Endothelial cell of umbilical vein (primary cell): ENCODE measurements around the gene TRIM39. TPM values are rescaled to one million over a fixed set of nuclear protein-coding genes. Genes with fewer than 3 reads are reported as not detected.

ENCODE experiments used
- BruUV-seq: library from RNA; stranded (reverse); fragments of 400-500 nt; replicated peaks from 2 replicates; lab custom pipeline; 2021; lab: Mats Ljungman, UMichigan
- CTCF ChIA-PET: fragments of 300-600, 350-600 bp; sonication (Branson Sonifier 250); formaldehyde crosslinking; loops from one replicate; lab custom pipeline; 2021; ENCODE audit warnings: antibody characterized with exemption, inconsistent platforms; lab: Charles Lee
- POLR2A ChIA-PET: fragments of 300-600, 350-600 bp; sonication (Branson Sonifier 250); formaldehyde crosslinking; loops from one replicate; lab custom pipeline; 2021; ENCODE audit warnings: antibody characterized with exemption, inconsistent platforms; lab: Charles Lee
- DNase-seq: peaks from one replicate; pipeline ENCODE4 v3.0.0-alpha.2; 2011; ENCODE audit warnings: low read depth, low spot score
- FAIRE-seq: peaks from 2 replicates; lab custom pipeline; 2011; peaks lifted over from hg19 to GRCh38; lab: Jason Lieb, UNC
- H2AFZ ChIP-seq: 2 replicates; pipeline ENCODE4 v1.6.0; 2012; ENCODE audit warnings: low read depth, low read length, control low read depth, inconsistent platforms
- H3K27ac ChIP-seq: 2 replicates; pipeline ENCODE4 v1.5.1; 2011; ENCODE audit warnings: low read depth, mild to moderate bottlenecking, control low read depth, low read length, moderate library complexity; ENCODE audit not compliant: insufficient read depth
- H3K27me3 ChIP-seq, 2 experiments: 2 replicates each; pipeline versions ENCODE4 v1.6.0 to v1.6.1; 2011; ENCODE audit warnings: low read length in 2 of 2, mixed read lengths in 1 of 2; ENCODE audit not compliant: control insufficient read depth in 2 of 2, insufficient read depth in 2 of 2
- H3K36me3 ChIP-seq, 2 experiments: 2 replicates in 1 of 2; 3 replicates in 1 of 2; pipeline ENCODE4 v1.5.1; 2011; ENCODE audit warnings: low read length in 2 of 2, mild to moderate bottlenecking in 1 of 2, moderate library complexity in 1 of 2; ENCODE audit not compliant: control insufficient read depth in 2 of 2, insufficient read depth in 2 of 2; ENCODE audit errors: extremely low read depth in 1 of 2
- H3K4me1 ChIP-seq: 3 replicates; pipeline ENCODE4 v1.5.1; 2011; ENCODE audit warnings: mild to moderate bottlenecking, low read length; ENCODE audit not compliant: control insufficient read depth, insufficient read depth; ENCODE audit errors: extremely low read depth
- H3K4me2 ChIP-seq: 2 replicates; pipeline ENCODE4 v1.6.1; 2011; ENCODE audit warnings: low read length, control low read depth, mixed read lengths; ENCODE audit not compliant: insufficient read depth
- H3K4me3 ChIP-seq, 3 experiments: fragments of 200-600 bp in 1 of 3; sonication (generic), shearing (Covaris generic) in 1 of 3; replicated peaks in 1 of 3; 2 replicates each; pipeline ENCODE4 v1.5.1; 2011 to 2016; ENCODE audit warnings: control low read depth in 3 of 3, low read length in 3 of 3, mild to moderate bottlenecking in 2 of 3, inconsistent platforms in 1 of 3, low read depth in 1 of 3, moderate library complexity in 1 of 3; ENCODE audit not compliant: insufficient read depth in 1 of 3
- H3K79me2 ChIP-seq: 2 replicates; pipeline ENCODE4 v1.6.0; 2012; ENCODE audit warnings: low read length, inconsistent platforms; ENCODE audit not compliant: control insufficient read depth, insufficient read depth
- H3K9ac ChIP-seq: replicated peaks from 2 replicates; pipeline ENCODE3; 2011; ENCODE audit warnings: low read length, control low read depth; ENCODE audit not compliant: insufficient read depth; ENCODE audit errors: extremely low read depth
- H3K9me1 ChIP-seq: replicated peaks from 3 replicates; pipeline ENCODE4 v1.6.0; 2011; ENCODE audit warnings: mild to moderate bottlenecking, low read length; ENCODE audit not compliant: control insufficient read depth, insufficient read depth; ENCODE audit errors: extremely low read depth
- H3K9me3 ChIP-seq: replicated peaks from 2 replicates; pipeline ENCODE4 v1.5.1; 2012; ENCODE audit warnings: low read length, inconsistent platforms; ENCODE audit not compliant: control insufficient read depth, insufficient read depth
- H4K20me1 ChIP-seq: replicated peaks from 2 replicates; pipeline ENCODE3; 2011; ENCODE audit warnings: mild to moderate bottlenecking, low read length; ENCODE audit not compliant: control insufficient read depth, insufficient read depth; ENCODE audit errors: extremely low read depth
- CTCF ChIP-seq, 2 donors: IDR thresholded peaks; 1 replicate in 1 of 2; 2 replicates in 1 of 2; pipeline ENCODE4 v1.5.1; 2011; ENCODE audit warnings: low read length in 2 of 2, mild to moderate bottlenecking in 2 of 2, moderate library complexity in 2 of 2, control low read depth in 1 of 2, inconsistent platforms in 1 of 2, low read depth in 1 of 2; ENCODE audit not compliant: insufficient read depth in 1 of 2; ENCODE audit errors: extremely low read depth in 1 of 2
- EZH2 ChIP-seq: IDR thresholded peaks from 2 replicates; pipeline ENCODE4 v1.6.1; 2012; ENCODE audit warnings: borderline replicate concordance, low read depth, mild to moderate bottlenecking, moderate library complexity, low read length, inconsistent platforms; ENCODE audit not compliant: severe bottlenecking
- FOS ChIP-seq: IDR thresholded peaks from 2 replicates; pipeline ENCODE4 v1.6.1; 2011; ENCODE audit warnings: mild to moderate bottlenecking, low read length, moderate library complexity, borderline replicate concordance; ENCODE audit not compliant: insufficient read depth
- GATA2 ChIP-seq: IDR thresholded peaks from 2 replicates; pipeline ENCODE4 v1.7.0; 2011; ENCODE audit warnings: low read depth, mild to moderate bottlenecking, moderate library complexity, mixed read lengths, low read length; ENCODE audit not compliant: insufficient read length, insufficient read depth
- JUN ChIP-seq: IDR thresholded peaks from 2 replicates; pipeline ENCODE4 v1.6.1; 2011; ENCODE audit warnings: borderline replicate concordance, low read depth; ENCODE audit not compliant: insufficient read length, insufficient read depth
- MAX ChIP-seq: IDR thresholded peaks from 2 replicates; pipeline ENCODE4 v1.6.1; 2011; ENCODE audit not compliant: insufficient read depth, insufficient read length
- MYC ChIP-seq: IDR thresholded peaks from one replicate; pipeline ENCODE4 v1.6.1; 2011; ENCODE audit warnings: mild to moderate bottlenecking, low read depth, low read length
- POLR2A ChIP-seq: IDR thresholded peaks from 2 replicates; pipeline ENCODE4 v1.6.1; 2012; ENCODE audit warnings: low read depth, mild to moderate bottlenecking, control low read depth, low read length
- POLR2AphosphoS5 ChIP-seq: IDR thresholded peaks from 2 replicates; pipeline ENCODE4 v1.6.1; 2012; ENCODE audit warnings: low read depth, mild to moderate bottlenecking, control low read depth, low read length, moderate library complexity; ENCODE audit not compliant: insufficient read depth
- dilution Hi-C: fragments of 300-500 bp; cut with MboI; formaldehyde crosslinking; loops from one replicate; pipeline ENCODE4 v1.15.0; 2019; ENCODE audit warnings: low sequenced_read_pairs; ENCODE audit not compliant: extremely low pct_ligation_motif_present
- intact Hi-C: fragments of 100-400 bp; cut with micrococcal nuclease; formaldehyde crosslinking; loops from one replicate; pipeline ENCODE4 v1.10.0; 2022
- polyA plus RNA-seq, 4 experiments: library from polyadenylated mRNA; depleted of rRNA in 3 of 4; stranded (reverse) in 3 of 4; unstranded in 1 of 4; fragments of >200 nt; gene quantifications; 2 replicates each; pipeline versions ENCODE4 v1.2.1 to v1.2.3, GENCODE V29; 2011 to 2012; ENCODE audit warnings: missing spikeins in 1 of 4
- total RNA-seq: library from RNA; stranded (reverse); gene quantifications from 2 replicates; pipeline ENCODE4 v1.2.3, GENCODE V29; 2021

TRIM39 gene
- total and polyA plus RNA-seq, 2 donors (not counting 3 experiments of a cell fraction or from before 2014, with no cell fraction given): 5.6 to 13.1 TPM

GRCh38 chr6:30315156-30315555 is 11.6 kb upstream of the TRIM39 start:
- peaks cover 4 to 5% of the 10 kb centered on the region in 2 experiments for H3K36me3 ChIP-seq
- peaks cover 16% of the 10 kb centered on the region for H4K20me1 ChIP-seq
- H2AFZ ChIP-seq: no peak overlapping the region
- BruUV-seq: no TSS peak
- H3K79me2 ChIP-seq: peaks cover 81% of the 10 kb centered on the region
- no peak overlapping the region for H3K9ac ChIP-seq
- ChIA-PET CTCF (interaction anchor here (1.7 kb wide), 1 partner anchor 10 kb away, joined by 3 read pairs; no protein-coding TSS in a partner anchor), POLR2A (no interaction called here)
- H3K27me3 ChIP-seq: no peaks in the 10 kb centered on the region
- H3K4me3 ChIP-seq: no peak overlapping the region
- TF ChIP-seq GATA2: no peak
- no peak for TF ChIP-seq MAX
- TF ChIP-seq FOS: no peak
- no peak for TF ChIP-seq POLR2A
- no peak for TF ChIP-seq POLR2AphosphoS5
- TF ChIP-seq CTCF (IDR thresholded peaks at IDR 0.05; ENCODE audit: extremely low read depth in 1 of 2, insufficient read depth in 1 of 2, low read depth in 1 of 2, low read length in 2 of 2): no peak
- TF ChIP-seq JUN: no peak
- no peak for TF ChIP-seq MYC
- TF ChIP-seq EZH2: no peak
- peaks cover 2% of the 10 kb centered on the region for H3K9me1 ChIP-seq
- FAIRE-seq (no peak), DNase-seq (no peak)
- no peak overlapping the region for H3K27ac ChIP-seq
- no peak overlapping the region for H3K4me2 ChIP-seq
- H3K9me3 ChIP-seq: no peaks in the 10 kb centered on the region
- dilution Hi-C loops: no loop called here
- no peaks in the 10 kb centered on the region for H3K4me1 ChIP-seq
- intact Hi-C loops: no loop called here
